GM10266 (cell line): ENCODE results near the gene PDLIM1.

Experiments
- DNase-seq: peaks from one replicate; pipeline ENCODE4 v3.0.0; 2012; ENCODE audit errors: extremely low spot score
- TF ChIP-seq, protein P1 (sequence below): IDR thresholded peaks from 2 replicates; pipeline ENCODE4 v1.5.1; 2012; ENCODE audit warnings: mild to moderate bottlenecking, low read depth; ENCODE audit not compliant: control insufficient read depth, insufficient read depth; ENCODE audit errors: missing control alignments

The PDLIM1 gene

GRCh38 chr10:95276367-95277200 lies 14.2 kb downstream of the PDLIM1 start:
- no peak for DNase-seq
- TF ChIP-seq, protein P1, sequence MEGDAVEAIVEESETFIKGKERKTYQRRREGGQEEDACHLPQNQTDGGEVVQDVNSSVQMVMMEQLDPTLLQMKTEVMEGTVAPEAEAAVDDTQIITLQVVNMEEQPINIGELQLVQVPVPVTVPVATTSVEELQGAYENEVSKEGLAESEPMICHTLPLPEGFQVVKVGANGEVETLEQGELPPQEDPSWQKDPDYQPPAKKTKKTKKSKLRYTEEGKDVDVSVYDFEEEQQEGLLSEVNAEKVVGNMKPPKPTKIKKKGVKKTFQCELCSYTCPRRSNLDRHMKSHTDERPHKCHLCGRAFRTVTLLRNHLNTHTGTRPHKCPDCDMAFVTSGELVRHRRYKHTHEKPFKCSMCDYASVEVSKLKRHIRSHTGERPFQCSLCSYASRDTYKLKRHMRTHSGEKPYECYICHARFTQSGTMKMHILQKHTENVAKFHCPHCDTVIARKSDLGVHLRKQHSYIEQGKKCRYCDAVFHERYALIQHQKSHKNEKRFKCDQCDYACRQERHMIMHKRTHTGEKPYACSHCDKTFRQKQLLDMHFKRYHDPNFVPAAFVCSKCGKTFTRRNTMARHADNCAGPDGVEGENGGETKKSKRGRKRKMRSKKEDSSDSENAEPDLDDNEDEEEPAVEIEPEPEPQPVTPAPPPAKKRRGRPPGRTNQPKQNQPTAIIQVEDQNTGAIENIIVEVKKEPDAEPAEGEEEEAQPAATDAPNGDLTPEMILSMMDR, result no peak

- no peak for DNase-seq
- TF ChIP-seq, protein P1, result no peak
Measured at GRCh38 chr10:95275726-95276366, 15.0 kb downstream of the PDLIM1 start.

DNA sequence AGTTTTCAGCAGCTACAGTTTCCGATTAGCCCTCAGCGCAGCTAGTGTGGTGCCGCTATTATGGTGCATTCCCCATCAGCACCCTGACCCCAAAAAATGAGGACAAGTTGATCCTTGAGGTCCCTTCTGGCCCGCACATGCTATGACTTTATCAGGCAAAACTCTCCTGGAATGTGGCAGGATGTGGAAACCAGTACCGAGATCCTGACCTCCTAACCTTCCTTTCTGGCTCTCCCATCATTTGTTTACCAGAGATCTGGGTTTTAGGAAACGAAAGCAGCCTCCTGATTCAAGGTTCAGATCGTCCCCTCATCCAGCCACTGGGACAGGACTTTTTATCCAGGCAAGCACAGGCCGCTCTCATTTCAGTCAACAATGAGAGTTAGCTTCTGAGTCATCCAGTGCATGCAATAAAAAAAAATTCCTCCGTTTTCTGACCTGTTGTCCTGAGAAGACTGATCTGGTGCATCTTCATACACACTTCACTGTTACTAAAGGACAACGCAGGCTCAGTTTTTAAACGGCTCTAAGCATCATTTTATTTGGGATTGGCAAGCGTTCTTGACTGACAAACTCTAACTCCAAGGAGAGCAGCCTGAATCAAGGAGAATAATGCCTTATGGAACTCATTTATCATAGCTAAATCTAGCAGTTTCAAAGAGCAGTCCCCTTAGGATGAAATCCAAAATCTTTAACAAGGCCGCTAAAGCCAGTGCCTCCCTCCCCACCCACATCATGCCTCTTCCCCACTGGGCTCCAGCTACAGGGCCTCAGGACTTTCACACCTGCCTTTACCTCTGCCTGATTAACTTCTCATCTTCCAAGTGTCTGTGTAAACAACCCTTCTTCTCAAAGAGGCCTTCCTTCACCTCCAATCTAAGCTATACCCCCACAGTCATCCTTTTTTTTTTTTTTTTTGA lies 17.1 kb downstream of the PDLIM1 start:
- DNase-seq, result no peak
- TF ChIP-seq, protein P1, result no peak

GRCh38 chr10:95268438-95268837 lies 22.4 kb downstream of the PDLIM1 start:
- DNase-seq, result no peak
- TF ChIP-seq, protein P1, result no peak

- TF ChIP-seq, protein P1, result no peak
Measured at GRCh38 chr10:95267251-95267650, 23.6 kb downstream of the PDLIM1 start.

GRCh38 chr10:95266674-95267095 lies 24.1 kb downstream of the PDLIM1 start:
- peak; percentile 63 for DNase-seq
- TF ChIP-seq, protein P1, result no peak

More at GRCh38 chr10:95267251-95267650, 23.6 kb downstream of the PDLIM1 start:
- DNase-seq, result no peak

DNA sequence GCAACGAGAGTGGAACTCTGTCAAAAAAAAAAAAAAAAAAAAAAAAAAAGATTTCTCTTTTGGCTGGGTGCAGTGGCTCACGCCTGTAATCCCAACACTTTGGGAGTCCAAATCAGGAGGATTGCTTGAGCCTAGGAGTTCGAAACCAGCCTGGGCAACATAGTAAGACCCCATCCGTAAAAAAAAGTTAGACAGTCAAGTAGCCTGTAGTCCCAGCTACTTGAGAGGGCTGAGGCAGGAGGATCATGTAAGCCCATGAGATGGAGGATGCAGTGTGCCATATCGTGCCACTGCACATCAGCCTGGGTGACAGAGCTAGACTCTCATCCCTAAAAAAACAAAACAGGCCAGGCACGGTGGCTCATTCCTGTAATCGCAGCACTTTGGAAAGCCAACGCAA lies 25.2 kb downstream of the PDLIM1 start:
- TF ChIP-seq, protein P1, result no peak
- DNase-seq, result no peak
